Measurements from ENCODE around the gene ZKSCAN1.

ZKSCAN1 gene

GRCh38 chr7:100059251-100059739, 43.9 kb downstream of the ZKSCAN1 start:
- H3K4me3 ChIP-seq (ENCODE audit: low read depth, low read length): no peak overlapping the region
- TF ChIP-seq CTCF (conservative IDR thresholded peaks at IDR 0.05; ENCODE audit: low read depth, low read length): no peak
- DNase-seq (ENCODE audit: low read depth): no peak

DNA sequence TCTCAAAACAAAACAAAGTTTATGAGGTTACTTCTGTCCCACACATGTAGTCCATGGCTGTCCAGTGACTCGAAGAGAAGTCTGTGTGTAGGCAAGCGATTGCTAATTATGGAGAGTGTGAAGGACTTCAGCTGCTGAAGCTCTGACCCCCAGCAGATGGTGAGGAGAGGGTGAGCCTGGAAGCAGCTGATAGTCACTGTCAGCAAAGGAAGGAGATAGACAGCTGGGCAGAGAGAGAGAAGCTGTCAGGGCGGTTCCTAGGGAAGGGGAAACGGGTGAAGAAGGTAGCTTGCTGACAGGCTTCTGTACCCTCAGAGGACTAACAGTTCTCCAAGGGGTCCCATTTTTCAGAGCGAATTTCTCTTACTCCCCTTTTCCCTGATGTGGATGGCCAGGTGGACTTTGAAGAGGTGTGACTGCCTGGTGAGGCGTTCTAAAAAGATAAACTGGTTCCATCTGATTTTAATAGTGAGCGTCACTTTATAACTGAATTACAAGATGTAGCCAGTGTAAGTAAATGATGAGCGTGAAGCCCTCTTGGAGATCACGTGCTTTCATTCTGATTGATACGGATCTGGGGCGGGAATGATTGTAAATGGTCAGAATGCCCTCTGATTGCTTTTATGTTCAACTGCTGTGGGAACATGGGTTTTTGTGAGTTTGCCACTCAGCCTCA, 46.3 kb downstream of the ZKSCAN1 start:
- H3K4me3 ChIP-seq (ENCODE audit: low read depth, low read length): no peak overlapping the region
- no peak for TF ChIP-seq CTCF (conservative IDR thresholded peaks at IDR 0.05; ENCODE audit: low read depth, low read length)
- DNase-seq (ENCODE audit: low read depth): no peak

DNA sequence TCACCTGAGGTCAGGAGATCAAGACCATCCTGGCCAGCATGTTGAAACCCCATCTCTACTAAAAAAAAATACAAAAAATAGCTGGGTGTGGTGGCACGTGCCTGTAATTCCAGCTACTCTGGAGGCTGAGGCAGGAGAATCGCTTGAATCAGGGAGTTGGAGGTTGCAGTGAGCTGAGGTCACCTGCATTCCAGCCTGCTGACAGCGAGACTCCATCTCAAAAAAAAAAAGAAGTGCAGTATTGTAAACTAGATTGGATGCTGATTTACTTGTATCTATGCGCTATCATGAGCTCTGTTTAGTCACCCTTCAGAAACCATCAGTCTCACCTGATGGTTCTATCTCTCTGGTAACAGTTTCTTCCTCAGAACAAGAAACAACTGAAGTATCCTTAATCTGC, 48.0 kb downstream of the ZKSCAN1 start:
- DNase-seq (ENCODE audit: low read depth): no peak
- H3K4me3 ChIP-seq (ENCODE audit: low read depth, low read length): no peak overlapping the region
- TF ChIP-seq CTCF (conservative IDR thresholded peaks at IDR 0.05; ENCODE audit: low read depth, low read length): no peak

DNA sequence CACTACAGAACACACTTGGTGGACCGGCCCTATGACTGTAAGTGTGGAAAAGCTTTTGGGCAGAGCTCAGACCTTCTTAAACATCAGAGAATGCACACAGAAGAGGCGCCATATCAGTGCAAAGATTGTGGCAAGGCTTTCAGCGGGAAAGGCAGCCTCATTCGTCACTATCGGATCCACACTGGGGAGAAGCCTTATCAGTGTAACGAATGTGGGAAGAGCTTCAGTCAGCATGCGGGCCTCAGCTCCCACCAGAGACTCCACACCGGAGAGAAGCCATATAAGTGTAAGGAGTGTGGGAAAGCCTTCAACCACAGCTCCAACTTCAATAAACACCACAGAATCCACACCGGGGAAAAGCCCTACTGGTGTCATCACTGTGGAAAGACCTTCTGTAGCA, 48.8 kb downstream of the ZKSCAN1 start:
- H3K4me3 ChIP-seq (ENCODE audit: low read depth, low read length): no peak overlapping the region
- DNase-seq (ENCODE audit: low read depth): no peak
- TF ChIP-seq CTCF (conservative IDR thresholded peaks at IDR 0.05; ENCODE audit: low read depth, low read length): no peak

DNA sequence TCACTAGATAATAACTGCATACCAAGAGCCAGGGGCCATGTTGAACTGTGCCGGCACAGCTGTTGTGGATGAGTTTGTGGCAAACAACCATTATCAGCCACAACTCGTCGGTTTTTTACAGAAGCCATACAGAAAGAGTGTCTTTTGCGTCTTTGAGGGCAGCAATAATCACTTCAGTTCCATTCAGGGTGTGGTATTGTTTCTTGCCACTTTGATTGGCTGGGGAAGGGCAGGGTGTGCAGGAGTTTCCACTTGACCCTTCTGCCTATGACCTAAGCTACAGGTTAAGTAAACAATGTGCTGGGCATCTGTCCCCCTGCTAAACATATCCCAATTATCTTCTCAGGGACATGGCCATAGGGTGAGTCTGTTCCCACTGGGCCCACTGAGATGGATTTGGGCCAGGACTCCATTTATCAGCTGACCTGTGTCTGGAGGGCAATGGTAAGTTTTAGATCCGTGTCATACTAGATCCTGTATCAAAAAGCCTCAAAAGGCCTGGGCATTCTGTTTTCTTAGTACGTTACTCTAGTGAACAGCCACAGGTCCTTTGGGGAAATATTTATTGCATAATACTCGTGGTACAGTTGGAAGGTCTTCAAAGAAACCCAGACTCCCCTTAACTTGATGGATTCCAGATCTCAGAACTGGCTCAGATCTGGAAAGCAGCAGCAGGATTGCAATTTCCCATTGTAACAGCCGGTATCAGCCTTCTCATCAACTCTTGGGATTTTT, 50.2 kb downstream of the ZKSCAN1 start:
- peak; percentile 68 for DNase-seq (ENCODE audit: low read depth)
- TF ChIP-seq CTCF (conservative IDR thresholded peaks at IDR 0.05; ENCODE audit: low read depth, low read length): no peak
- no peak overlapping the region for H3K4me3 ChIP-seq (ENCODE audit: low read depth, low read length)

DNA sequence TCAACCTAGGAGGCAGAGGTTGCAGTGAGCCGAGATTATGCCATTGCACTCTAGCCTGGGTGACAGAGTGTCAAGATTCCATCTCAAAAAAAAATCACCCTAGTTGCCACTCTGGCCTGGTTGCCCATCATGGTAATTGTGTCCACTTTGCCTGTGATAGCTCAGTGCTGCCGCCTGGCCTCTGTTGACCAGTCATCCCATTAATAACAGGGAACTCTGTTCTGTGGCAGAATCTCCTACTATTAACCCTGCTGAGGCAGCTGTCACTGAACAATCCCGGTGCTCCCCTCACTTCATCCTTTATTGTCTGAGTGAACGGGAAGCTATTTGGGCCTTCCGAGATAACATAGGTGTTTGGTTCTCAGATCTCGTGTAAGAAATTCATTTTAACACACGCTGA, 51.6 kb downstream of the ZKSCAN1 start:
- TF ChIP-seq CTCF (conservative IDR thresholded peaks at IDR 0.05; ENCODE audit: low read depth, low read length): no peak
- DNase-seq (ENCODE audit: low read depth): no peak
- no peak overlapping the region for H3K4me3 ChIP-seq (ENCODE audit: low read depth, low read length)
